HEK293 (cell line): Measurements from ENCODE around the gene BAZ2B.

Source experiments
- CTCF ChIA-PET: fragments of 350-600 bp; formaldehyde crosslinking; extraction: SDS; loops from one replicate; lab custom pipeline; 2021; ENCODE audit warnings: antibody characterized with exemption; lab: Yijun Ruan, JAX
- POLR2A ChIA-PET: fragments of 300-600 bp; formaldehyde crosslinking; extraction: SDS; loops from one replicate; lab custom pipeline; 2020; ENCODE audit warnings: antibody characterized with exemption, inconsistent platforms; lab: Yijun Ruan, JAX
- H3K27ac ChIP-seq: fragments of 200-500 bp; sonication (Bioruptor generic); 2 replicates; pipeline ENCODE4 v1.5.1; 2014; ENCODE audit warnings: low read depth, low read length, control low read depth, inconsistent platforms; ENCODE audit errors: extremely low read depth
- H3K36me3 ChIP-seq, 2 experiments: fragments of 200-500 bp in 1 of 2; sonication (Bioruptor generic) in 1 of 2; 1 replicate in 1 of 2; 2 replicates in 1 of 2; pipeline ENCODE4 v1.5.1; 2014 to 2017; ENCODE audit warnings: inconsistent platforms in 2 of 2, low read length in 2 of 2; ENCODE audit not compliant: control insufficient read depth in 2 of 2, insufficient read depth in 1 of 2
- H3K4me1 ChIP-seq: fragments of 200-500 bp; sonication (Bioruptor generic); 2 replicates; pipeline ENCODE4 v1.5.1; 2014; ENCODE audit warnings: mild to moderate bottlenecking, low read length, inconsistent platforms; ENCODE audit not compliant: control insufficient read depth, insufficient read depth
- H3K4me3 ChIP-seq: 2 replicates; pipeline ENCODE4 v1.5.1; 2011; ENCODE audit warnings: low read depth, mild to moderate bottlenecking, control low read depth, low read length, moderate library complexity
- H3K9me3 ChIP-seq: fragments of 200-500 bp; sonication (Bioruptor generic); 2 replicates; pipeline ENCODE4 v1.5.1; 2014; ENCODE audit warnings: low read depth, low read length, inconsistent platforms; ENCODE audit not compliant: control insufficient read depth, insufficient read depth
- FEZF1 ChIP-seq: fragments of 450-650 bp; formaldehyde crosslinking; IDR thresholded peaks from 2 replicates; pipeline ENCODE4 v1.5.1; 2016; ENCODE audit warnings: missing biosample characterization, missing genetic modification characterization
- HOXC10 ChIP-seq: sonication (generic); formaldehyde crosslinking; IDR thresholded peaks from 2 replicates; pipeline ENCODE4 v1.8.1; 2023; ENCODE audit warnings: mild to moderate bottlenecking, missing genetic modification reagents
- OSR2 ChIP-seq: fragments of 450-650 bp; formaldehyde crosslinking; IDR thresholded peaks from 2 replicates; pipeline ENCODE4 v1.5.1; 2016; ENCODE audit warnings: missing biosample characterization, missing genetic modification characterization
- ZBTB1 ChIP-seq: fragments of 450-650 bp; formaldehyde crosslinking; IDR thresholded peaks from 2 replicates; pipeline ENCODE4 v1.5.1; 2016; ENCODE audit warnings: missing biosample characterization, missing genetic modification characterization
- ZNF184 ChIP-seq: fragments of 450-650 bp; IDR thresholded peaks from 2 replicates; pipeline ENCODE4 v1.5.1; 2018; ENCODE audit warnings: missing biosample characterization, mild to moderate bottlenecking, missing genetic modification characterization
- ZNF544 ChIP-seq: fragments of 450-650 bp; formaldehyde crosslinking; IDR thresholded peaks from 2 replicates; pipeline ENCODE4 v1.5.0; 2017; ENCODE audit warnings: missing biosample characterization, missing genetic modification characterization
- ZNF596 ChIP-seq: fragments of 450-650 bp; IDR thresholded peaks from 2 replicates; pipeline ENCODE4 v1.5.0; 2018; ENCODE audit warnings: missing biosample characterization, mild to moderate bottlenecking, missing genetic modification characterization, moderate library complexity
- TF ChIP-seq, protein P1 (sequence below): fragments of 450-650 bp; formaldehyde crosslinking; IDR thresholded peaks from 2 replicates; pipeline ENCODE4 v1.5.1; 2017; ENCODE audit warnings: missing biosample characterization, missing genetic modification characterization
- TF ChIP-seq, protein P2 (sequence below): fragments of 450-650 bp; formaldehyde crosslinking; IDR thresholded peaks from 2 replicates; pipeline ENCODE4 v1.5.1; 2016; ENCODE audit warnings: missing biosample characterization, missing genetic modification characterization, low read depth
- TF ChIP-seq, protein P3 (sequence below): fragments of 450-650 bp; formaldehyde crosslinking; optimal IDR thresholded peaks from 2 replicates; pipeline ENCODE3; 2016; ENCODE audit warnings: missing biosample characterization, mild to moderate bottlenecking, missing genetic modification characterization
- TF ChIP-seq, protein P4 (sequence below): fragments of 450-650 bp; formaldehyde crosslinking; IDR thresholded peaks from 2 replicates; pipeline ENCODE4 v1.5.1; 2017; ENCODE audit warnings: missing biosample characterization, missing genetic modification characterization
- TF ChIP-seq, protein P5 (sequence below): fragments of 450-650 bp; IDR thresholded peaks from 2 replicates; pipeline ENCODE4 v1.5.1; 2018; ENCODE audit warnings: missing biosample characterization, mild to moderate bottlenecking, missing genetic modification characterization
- TF ChIP-seq, protein P6 (sequence below): fragments of 450-650 bp; formaldehyde crosslinking; IDR thresholded peaks from 2 replicates; pipeline ENCODE4 v1.5.1; 2017; ENCODE audit warnings: missing biosample characterization, missing genetic modification characterization

The BAZ2B gene

DNA sequence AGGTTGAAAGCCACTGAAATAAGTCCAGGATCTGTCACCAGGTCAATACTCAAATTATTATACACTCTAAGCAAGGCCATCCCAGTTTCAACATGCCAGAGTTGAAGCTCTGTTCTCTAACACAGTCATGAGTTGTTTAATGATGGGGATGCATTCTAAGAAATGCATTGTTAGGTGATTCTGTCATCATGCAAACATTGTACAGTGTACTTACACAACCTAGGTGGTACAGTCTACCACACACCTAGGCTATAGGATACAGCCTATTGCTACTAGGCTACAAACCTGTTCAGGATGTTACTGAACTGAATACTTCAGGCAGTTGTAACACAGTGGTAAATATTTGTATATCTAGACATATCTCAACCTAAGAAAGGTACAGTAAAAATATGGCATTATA is 162.2 kb downstream of the BAZ2B start:
- no peaks in the 10 kb centered on the region for H3K9me3 ChIP-seq
- no peak overlapping the region for H3K27ac ChIP-seq
- ChIA-PET CTCF (no interaction called here), POLR2A (no interaction called here)
- TF ChIP-seq, protein P1, sequence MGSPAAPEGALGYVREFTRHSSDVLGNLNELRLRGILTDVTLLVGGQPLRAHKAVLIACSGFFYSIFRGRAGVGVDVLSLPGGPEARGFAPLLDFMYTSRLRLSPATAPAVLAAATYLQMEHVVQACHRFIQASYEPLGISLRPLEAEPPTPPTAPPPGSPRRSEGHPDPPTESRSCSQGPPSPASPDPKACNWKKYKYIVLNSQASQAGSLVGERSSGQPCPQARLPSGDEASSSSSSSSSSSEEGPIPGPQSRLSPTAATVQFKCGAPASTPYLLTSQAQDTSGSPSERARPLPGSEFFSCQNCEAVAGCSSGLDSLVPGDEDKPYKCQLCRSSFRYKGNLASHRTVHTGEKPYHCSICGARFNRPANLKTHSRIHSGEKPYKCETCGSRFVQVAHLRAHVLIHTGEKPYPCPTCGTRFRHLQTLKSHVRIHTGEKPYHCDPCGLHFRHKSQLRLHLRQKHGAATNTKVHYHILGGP = peak; percentile 61; the same call in 1 of the 2 replicates
- TF ChIP-seq ZNF596 (tag by site-specific recombination) = no peak
- H3K36me3 ChIP-seq = no peaks in the 10 kb centered on the region
- no peak overlapping the region for H3K4me3 ChIP-seq
- H3K4me1 ChIP-seq = peaks cover 6% of the 10 kb centered on the region; the same call in 1 of the 2 replicates

DNA sequence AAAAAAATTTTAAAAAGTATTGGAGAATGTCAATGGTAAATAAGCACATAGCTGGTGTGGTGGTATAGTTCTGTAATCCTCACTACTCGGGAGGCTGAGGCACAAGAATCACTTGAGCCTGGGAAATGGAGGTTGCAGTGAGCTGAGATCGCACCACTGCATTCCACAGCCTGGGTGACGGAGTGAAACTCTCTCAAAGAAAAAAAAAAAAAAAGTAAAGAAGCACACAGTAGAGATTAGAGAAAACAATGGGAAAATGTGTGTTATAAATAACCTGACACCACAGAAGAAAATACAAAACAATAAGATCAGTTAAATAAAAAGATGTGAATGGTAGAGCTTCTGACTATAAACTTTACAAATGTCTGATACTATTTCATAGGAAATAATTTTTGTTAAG is 166.2 kb downstream of the BAZ2B start:
- Histone ChIP-seq H3K4me1 (peaks cover 6% of the 10 kb centered on the region; the same call in 1 of the 2 replicates), H3K4me3 (no peak overlapping the region), H3K27ac (no peak overlapping the region), H3K36me3 (peaks cover 4 to 16% of the 10 kb centered on the region in 2 experiments; a peak in 2 of 3 replicates), H3K9me3 (no peaks in the 10 kb centered on the region)
- TF ChIP-seq ZNF544 (tag by site-specific recombination) = no peak
- TF ChIP-seq ZBTB1 (tag by site-specific recombination) = no peak
- TF ChIP-seq, protein P2, sequence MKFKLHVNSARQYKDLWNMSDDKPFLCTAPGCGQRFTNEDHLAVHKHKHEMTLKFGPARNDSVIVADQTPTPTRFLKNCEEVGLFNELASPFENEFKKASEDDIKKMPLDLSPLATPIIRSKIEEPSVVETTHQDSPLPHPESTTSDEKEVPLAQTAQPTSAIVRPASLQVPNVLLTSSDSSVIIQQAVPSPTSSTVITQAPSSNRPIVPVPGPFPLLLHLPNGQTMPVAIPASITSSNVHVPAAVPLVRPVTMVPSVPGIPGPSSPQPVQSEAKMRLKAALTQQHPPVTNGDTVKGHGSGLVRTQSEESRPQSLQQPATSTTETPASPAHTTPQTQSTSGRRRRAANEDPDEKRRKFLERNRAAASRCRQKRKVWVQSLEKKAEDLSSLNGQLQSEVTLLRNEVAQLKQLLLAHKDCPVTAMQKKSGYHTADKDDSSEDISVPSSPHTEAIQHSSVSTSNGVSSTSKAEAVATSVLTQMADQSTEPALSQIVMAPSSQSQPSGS = no peak
- no peak for TF ChIP-seq HOXC10 (CRISPR knock-in tag)
- TF ChIP-seq, protein P3, sequence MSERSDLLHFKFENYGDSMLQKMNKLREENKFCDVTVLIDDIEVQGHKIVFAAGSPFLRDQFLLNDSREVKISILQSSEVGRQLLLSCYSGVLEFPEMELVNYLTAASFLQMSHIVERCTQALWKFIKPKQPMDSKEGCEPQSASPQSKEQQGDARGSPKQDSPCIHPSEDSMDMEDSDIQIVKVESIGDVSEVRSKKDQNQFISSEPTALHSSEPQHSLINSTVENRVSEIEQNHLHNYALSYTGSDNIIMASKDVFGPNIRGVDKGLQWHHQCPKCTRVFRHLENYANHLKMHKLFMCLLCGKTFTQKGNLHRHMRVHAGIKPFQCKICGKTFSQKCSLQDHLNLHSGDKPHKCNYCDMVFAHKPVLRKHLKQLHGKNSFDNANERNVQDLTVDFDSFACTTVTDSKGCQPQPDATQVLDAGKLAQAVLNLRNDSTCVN (tag by site-specific recombination) = no peak
- TF ChIP-seq, protein P4, sequence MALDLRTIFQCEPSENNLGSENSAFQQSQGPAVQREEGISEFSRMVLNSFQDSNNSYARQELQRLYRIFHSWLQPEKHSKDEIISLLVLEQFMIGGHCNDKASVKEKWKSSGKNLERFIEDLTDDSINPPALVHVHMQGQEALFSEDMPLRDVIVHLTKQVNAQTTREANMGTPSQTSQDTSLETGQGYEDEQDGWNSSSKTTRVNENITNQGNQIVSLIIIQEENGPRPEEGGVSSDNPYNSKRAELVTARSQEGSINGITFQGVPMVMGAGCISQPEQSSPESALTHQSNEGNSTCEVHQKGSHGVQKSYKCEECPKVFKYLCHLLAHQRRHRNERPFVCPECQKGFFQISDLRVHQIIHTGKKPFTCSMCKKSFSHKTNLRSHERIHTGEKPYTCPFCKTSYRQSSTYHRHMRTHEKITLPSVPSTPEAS (tag by site-specific recombination) = no peak
- POLR2A ChIA-PET = interaction anchor here (0.7 kb wide), 1 partner anchor 419 kb away, joined by 5 read pairs; no protein-coding TSS in a partner anchor
- CTCF ChIA-PET = interaction anchor here (0.6 to 0.7 kb wide), 2 partner anchors 17 to 331 kb away, joined by 3 to 11 read pairs; no protein-coding TSS in a partner anchor

DNA sequence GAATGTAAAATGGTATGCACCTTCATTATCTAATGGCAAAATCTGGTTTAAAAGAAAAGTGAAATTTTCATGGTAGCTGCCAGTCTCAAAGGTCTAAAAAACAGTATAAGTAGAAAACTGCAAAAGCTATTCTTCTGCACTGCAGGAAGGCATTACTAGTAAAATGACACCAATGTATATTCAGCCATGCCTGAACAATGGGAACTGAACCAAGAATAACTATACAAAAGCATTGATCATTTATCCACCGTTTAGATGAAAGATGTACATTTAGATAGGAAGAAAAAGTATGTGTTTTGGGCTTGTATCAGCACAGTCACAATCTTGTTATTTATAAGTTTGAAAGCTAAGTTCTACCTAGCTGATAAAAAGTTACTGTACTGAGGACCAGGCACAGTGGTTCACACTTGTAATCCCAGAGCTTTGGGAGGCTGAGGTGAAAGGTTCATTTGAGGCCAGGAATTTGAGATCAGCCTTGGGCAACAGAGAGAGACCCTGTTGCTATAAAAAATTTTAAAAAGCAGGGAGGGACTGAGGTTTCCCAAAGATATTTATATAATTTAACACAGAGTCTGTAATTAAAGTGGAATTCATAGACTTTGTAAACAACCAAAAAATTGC is 166.7 kb downstream of the BAZ2B start:
- Histone ChIP-seq H3K4me3 (no peak overlapping the region), H3K27ac (no peak overlapping the region), H3K9me3 (no peaks in the 10 kb centered on the region), H3K36me3 (peaks cover 4 to 20% of the 10 kb centered on the region in 2 experiments; a peak in 2 of 3 replicates), H3K4me1 (peaks cover 6% of the 10 kb centered on the region; the same call in 1 of the 2 replicates)
- TF ChIP-seq FEZF1 (peak; percentile 65; the same call in 1 of the 2 replicates), OSR2 (no peak), ZNF184 (tag by site-specific recombination) (no peak)
- TF ChIP-seq, protein P5, sequence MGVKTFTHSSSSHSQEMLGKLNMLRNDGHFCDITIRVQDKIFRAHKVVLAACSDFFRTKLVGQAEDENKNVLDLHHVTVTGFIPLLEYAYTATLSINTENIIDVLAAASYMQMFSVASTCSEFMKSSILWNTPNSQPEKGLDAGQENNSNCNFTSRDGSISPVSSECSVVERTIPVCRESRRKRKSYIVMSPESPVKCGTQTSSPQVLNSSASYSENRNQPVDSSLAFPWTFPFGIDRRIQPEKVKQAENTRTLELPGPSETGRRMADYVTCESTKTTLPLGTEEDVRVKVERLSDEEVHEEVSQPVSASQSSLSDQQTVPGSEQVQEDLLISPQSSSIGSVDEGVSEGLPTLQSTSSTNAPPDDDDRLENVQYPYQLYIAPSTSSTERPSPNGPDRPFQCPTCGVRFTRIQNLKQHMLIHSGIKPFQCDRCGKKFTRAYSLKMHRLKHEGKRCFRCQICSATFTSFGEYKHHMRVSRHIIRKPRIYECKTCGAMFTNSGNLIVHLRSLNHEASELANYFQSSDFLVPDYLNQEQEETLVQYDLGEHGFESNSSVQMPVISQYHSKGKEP (tag by site-specific recombination) = 0 out of 2 replicates have a peak, but pooled peaks have one; percentile 13
- TF ChIP-seq, protein P6, sequence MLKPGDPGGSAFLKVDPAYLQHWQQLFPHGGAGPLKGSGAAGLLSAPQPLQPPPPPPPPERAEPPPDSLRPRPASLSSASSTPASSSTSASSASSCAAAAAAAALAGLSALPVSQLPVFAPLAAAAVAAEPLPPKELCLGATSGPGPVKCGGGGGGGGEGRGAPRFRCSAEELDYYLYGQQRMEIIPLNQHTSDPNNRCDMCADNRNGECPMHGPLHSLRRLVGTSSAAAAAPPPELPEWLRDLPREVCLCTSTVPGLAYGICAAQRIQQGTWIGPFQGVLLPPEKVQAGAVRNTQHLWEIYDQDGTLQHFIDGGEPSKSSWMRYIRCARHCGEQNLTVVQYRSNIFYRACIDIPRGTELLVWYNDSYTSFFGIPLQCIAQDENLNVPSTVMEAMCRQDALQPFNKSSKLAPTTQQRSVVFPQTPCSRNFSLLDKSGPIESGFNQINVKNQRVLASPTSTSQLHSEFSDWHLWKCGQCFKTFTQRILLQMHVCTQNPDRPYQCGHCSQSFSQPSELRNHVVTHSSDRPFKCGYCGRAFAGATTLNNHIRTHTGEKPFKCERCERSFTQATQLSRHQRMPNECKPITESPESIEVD = peak; percentile 78
- CTCF ChIA-PET = no interaction called here
- POLR2A ChIA-PET = interaction anchor here (0.7 kb wide), 1 partner anchor 419 kb away, joined by 5 read pairs; no protein-coding TSS in a partner anchor
